ENCODE results near the gene BCAS3.
"Not testable (repeated sequence)": the region's sequence is repeated elsewhere in the genome, so short reads cannot be mapped to it uniquely, and the experiment has no call there.

BCAS3 gene

DNA sequence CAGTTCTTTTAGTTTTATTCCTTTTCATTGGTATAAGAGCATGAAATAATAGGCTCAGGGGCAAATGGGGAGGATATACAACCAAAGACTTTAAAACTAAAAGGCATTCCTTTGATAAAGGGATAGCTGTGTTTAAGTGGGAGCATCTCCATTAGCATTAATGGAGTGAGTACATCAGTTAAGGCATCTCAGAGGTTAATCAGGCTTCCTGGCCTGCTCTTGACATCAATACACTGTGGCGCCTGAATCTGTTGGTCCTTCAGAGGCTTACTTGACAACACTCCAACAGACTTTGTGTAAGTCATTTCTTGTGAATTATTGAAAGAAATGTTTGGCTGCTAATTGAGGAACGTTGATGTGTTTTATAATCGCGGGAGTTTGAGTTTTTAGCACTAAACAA lies 230.7 kb downstream of the BCAS3 start:
- TF ChIP-seq POLR2A (IDR thresholded peaks at IDR 0.05; ENCODE audit: low read length) (no peak), GATA1 (IDR thresholded peaks at IDR 0.05; ENCODE audit: low read depth, low read length) (no peak)
- DNase-seq, result no peak

DNA sequence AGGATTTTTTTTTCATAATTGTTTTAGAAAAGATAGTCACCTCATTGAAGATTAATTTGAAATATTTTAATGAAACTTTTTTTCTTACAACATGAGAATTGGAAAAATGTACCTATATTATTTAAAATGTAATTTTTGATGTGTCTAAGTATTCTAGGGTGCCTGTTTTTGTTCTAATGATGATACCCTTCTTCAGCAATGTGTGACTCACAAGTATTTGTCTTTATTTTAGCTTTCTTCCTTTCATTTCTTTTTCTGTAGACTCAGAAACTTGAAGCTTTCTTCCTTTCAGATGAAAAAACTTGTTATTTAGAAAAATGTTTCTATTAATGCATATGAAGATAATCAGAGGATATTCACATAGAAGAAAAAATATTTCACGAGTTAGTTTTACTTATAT lies 231.8 kb downstream of the BCAS3 start:
- TF ChIP-seq POLR2A (IDR thresholded peaks at IDR 0.05; ENCODE audit: low read length) (no peak), GATA1 (IDR thresholded peaks at IDR 0.05; ENCODE audit: low read depth, low read length) (no peak)
- DNase-seq, result no peak

DNA sequence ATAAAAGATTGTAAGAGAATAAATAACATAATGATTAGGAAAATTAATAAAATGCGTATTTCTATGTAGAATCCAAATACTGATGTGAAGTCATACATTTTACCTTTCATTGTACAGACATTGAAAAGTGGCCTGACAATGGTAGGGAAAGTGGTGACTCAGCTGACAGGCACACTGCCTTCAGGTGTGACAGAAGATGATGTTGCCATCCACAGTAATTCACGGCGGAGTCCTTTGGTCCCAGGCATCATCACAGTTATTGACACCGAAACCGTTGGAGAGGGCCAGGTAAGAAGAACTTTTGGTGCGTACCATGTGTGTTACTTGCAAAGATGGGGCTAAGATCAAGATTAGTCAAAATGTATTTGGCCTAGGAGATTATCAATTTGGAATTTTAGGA lies 232.8 kb downstream of the BCAS3 start:
- no peak for DNase-seq

DNA sequence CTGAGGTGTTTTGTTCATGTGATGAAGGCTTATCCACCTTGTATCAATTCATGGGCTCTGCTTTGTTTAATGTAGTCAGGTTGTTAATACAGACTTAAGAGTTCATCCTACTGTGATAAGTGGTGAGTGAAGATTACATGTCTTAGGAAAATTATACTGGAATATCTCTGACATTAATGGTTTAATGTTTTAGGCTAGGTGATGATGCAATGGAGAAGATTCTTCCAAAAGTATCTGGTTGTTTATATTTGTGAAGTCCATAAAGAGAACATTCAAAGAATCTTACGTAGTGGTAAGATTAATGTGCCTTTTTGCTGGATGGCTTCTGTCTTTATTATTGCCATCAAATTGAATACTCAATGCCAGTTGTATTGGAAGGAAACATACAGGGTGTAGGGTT lies 236.4 kb downstream of the BCAS3 start:
- TF ChIP-seq POLR2A (IDR thresholded peaks at IDR 0.05; ENCODE audit: low read length) (no peak), GATA1 (IDR thresholded peaks at IDR 0.05; ENCODE audit: low read depth, low read length) (no peak)
- no peak for DNase-seq

More for the DNA sequence above, 232.8 kb downstream of the BCAS3 start:
- TF ChIP-seq POLR2A (IDR thresholded peaks at IDR 0.05; ENCODE audit: low read length) (no peak), GATA1 (IDR thresholded peaks at IDR 0.05; ENCODE audit: low read depth, low read length) (no peak)

DNA sequence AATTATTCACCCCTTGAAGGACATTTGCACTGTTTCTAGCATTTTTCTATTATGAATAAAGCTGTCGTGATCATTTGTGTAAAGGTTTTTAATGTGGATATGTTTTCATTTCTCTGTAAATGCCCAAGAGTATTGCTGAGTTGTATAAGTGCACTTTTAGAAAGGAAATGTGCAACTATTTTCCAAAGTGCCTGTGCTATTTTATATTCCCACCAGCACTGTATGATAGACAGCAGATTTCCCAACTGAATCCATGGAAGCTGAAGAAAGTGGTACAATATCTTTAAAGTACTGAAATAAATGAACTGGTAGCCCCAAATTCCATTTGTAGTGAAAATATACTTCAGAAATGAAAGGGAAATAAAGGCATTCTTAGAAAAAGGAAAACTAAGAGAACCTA lies 238.4 kb downstream of the BCAS3 start:
- DNase-seq, result no peak
- TF ChIP-seq GATA1 (IDR thresholded peaks at IDR 0.05; ENCODE audit: low read depth, low read length) (no peak), POLR2A (IDR thresholded peaks at IDR 0.05; ENCODE audit: low read length) (no peak)

DNA sequence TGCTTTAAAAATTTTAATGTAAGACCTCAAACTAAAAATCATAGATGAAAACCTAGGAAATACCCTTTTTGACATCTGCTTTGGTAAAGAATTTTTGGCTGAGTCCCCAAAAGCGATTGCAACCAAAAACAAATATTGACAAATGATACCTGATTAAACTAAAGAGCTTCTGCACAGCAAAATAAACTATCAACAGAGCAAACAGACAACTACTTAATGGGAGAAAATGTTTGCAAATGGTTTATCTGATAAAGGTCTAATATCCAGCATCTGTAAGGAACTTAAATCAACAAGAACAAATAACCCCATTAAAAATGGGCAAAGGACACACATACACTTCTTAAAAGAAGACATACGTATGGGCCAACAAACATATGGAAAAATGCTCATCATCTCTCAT lies 242.5 kb downstream of the BCAS3 start:
- DNase-seq, result no peak
- TF ChIP-seq POLR2A (IDR thresholded peaks at IDR 0.05; ENCODE audit: low read length), result no peak
- no peak for TF ChIP-seq GATA1 (IDR thresholded peaks at IDR 0.05; ENCODE audit: low read depth, low read length)

DNA sequence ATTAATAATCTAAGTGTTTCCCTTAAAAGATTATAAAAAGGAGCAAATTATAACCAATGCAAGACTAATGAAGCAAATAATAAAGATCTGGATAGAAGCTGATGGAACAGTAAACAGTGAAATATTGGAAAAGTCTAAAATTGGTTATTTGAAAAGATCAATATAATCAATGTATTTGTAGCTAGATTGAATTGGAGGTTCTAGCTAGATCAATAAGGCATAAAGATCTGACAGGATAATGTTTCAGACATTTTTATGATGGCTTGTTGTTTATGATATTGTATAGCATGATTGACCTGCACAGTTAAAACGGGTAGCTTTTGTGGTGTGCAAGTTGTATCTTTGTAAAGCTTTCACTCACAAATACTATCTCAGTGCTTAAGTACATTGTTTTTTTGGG lies 245.3 kb downstream of the BCAS3 start:
- no peak for DNase-seq
- TF ChIP-seq POLR2A (IDR thresholded peaks at IDR 0.05; ENCODE audit: low read length) (no peak), GATA1 (IDR thresholded peaks at IDR 0.05; ENCODE audit: low read depth, low read length) (no peak)

DNA sequence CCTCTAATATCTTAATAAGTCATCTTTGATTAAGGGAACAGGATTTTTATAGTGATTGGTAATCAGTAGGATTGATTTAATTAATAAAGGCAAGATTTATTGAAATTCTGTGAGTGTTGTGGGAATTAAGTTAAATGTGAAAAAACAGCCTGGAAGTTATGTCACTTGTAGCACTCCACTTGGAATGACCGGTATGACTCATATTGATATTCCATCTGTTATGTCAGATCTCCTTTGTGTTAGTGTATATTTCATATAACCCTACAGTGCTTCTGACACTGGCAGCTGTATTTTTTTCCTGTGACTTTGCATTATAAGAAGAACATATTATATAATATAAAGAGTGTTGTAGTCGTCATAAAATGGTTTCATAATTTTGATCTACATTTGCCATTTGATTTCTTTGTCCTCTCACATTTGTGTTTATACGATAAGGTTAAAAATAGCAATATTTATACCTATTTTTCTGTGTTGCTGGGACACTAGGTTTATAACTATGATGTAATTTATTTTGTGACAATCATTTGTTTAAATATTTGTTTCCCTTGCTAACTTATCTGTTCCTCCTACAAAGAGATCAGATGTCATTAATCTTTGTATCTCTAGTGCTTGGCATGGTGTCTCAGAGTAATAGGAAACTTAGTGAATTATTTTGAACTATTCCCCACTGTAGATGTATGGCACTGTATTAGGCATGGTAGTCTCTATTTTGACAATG lies 249.0 kb downstream of the BCAS3 start:
- DNase-seq, result no peak
- TF ChIP-seq POLR2A (IDR thresholded peaks at IDR 0.05; ENCODE audit: low read length), result no peak
- no peak for TF ChIP-seq GATA1 (IDR thresholded peaks at IDR 0.05; ENCODE audit: low read depth, low read length)

DNA sequence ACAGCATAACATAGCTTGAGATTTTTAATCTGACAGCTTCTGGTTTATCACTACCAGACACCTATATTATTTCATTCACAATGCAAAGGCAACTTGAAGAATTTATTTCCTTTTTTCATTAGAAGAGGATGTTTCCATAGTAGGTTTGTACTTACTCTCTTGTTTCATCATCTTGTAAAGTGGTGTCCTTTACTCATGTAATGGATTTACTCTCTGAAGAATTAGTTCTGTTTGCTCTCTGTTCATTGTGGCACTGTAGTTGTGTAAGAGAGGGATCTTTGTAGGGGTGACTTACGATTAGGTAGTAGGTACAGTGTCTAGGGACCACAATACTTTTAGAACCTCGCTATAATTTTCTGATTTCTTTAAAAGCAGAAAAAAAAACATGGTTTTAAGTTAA lies 256.1 kb downstream of the BCAS3 start:
- no peak for TF ChIP-seq POLR2A (IDR thresholded peaks at IDR 0.05; ENCODE audit: low read length)
- TF ChIP-seq GATA1 (IDR thresholded peaks at IDR 0.05; ENCODE audit: low read depth, low read length), result no peak
- DNase-seq, result no peak

DNA sequence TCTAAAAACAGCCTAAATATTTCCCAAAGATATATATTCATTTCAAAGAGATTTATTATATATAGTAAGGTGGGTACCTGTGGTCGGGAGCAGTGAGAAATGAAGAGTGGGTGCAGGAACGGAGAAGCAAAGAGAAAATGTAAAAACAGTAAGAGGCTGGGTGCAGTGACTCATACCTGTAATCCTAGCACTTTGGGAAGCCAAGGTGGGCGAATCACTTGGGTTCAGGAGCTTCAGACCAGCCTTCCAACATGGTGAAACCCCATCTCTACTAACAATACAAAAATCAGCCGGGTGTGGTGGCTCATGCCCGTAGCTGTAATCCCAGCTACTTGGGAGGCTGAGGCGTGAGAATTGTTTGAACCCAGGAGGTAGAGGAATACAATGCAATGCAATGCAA lies 257.1 kb downstream of the BCAS3 start:
- DNase-seq, result no peak
- TF ChIP-seq POLR2A (IDR thresholded peaks at IDR 0.05; ENCODE audit: low read length), result no peak
- TF ChIP-seq GATA1 (IDR thresholded peaks at IDR 0.05; ENCODE audit: low read depth, low read length), result no peak

DNA sequence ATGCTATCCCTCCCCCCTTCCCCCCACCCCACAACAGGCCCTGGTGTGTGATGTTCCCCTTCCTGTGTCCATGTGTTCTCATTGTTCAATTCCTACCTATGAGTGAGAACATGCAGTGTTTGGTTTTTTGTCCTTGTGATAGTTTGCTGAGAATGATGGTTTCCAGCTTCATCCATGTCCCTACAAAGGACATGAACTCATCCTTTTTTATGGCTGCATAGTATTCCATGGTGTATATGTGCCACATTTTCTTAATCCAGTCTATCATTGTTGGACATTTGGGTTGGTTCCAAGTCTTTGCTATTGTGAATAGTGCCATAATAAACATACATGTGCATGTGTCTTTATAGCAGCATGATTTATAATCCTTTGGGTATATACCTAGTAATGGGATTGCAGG lies 258.3 kb downstream of the BCAS3 start:
- not testable (repeated sequence) for DNase-seq

DNA sequence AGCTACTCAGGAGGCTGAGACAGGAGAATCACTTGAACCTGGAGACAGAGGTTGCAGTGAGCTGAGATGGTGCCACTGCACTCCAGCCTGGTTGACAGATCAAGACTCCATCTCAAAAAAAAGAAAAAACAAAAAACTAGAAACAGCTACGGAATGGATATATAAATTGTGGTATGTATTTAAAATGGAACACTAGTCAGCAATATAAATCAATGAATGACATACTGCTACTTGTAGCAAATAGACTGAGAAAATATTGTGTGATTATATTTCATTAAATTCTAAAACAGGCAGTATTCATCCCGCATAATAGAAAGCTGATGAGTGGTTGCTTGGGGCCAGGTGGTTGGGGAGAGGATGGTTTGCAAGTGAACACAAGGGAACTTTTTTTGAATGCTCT lies 261.7 kb downstream of the BCAS3 start:
- DNase-seq, result no peak

DNA sequence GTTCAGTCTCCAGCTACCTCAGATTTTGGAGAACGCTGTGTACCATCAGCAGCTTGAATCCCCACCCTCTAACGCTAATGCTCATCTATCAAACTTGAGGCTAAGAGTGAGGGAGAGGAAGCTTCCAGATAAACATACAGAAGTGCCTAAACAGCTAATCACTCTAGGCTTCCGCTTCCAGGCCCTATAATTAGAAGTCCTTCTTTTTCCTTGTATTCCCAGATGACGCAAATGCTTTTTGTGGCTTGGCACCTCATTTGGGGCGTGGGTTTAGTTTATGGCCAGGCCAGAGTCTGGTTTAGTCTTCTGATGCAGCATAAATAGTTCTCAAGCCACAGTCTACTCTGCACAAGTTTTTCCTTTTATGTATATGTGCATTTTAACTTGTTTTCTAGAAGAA lies 263.4 kb downstream of the BCAS3 start:
- TF ChIP-seq POLR2A (IDR thresholded peaks at IDR 0.05; ENCODE audit: low read length) (no peak), GATA1 (IDR thresholded peaks at IDR 0.05; ENCODE audit: low read depth, low read length) (no peak)
- no peak for DNase-seq

More for the DNA sequence above, 261.7 kb downstream of the BCAS3 start:
- TF ChIP-seq GATA1 (IDR thresholded peaks at IDR 0.05; ENCODE audit: low read depth, low read length) (no peak), POLR2A (IDR thresholded peaks at IDR 0.05; ENCODE audit: low read length) (no peak)

DNA sequence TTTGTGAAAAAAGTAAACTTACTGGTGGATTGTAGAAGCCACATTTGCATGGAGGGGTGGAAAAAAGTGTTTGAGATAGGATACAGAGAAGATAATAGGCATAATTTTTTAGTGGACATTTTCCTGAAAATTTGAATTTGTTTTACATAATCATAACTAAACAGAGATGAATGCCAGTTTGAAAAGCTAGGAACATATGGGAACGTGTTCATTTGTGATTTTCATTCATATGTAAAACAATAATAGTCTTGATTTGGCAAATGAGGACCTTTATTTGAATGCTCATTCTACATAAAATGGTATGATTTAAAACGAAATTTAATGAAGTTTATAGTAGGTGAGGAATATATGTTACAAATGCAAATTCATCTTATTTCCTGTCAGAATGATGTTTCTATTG lies 263.9 kb downstream of the BCAS3 start:
- no peak for DNase-seq
- TF ChIP-seq POLR2A (IDR thresholded peaks at IDR 0.05; ENCODE audit: low read length) (no peak), GATA1 (IDR thresholded peaks at IDR 0.05; ENCODE audit: low read depth, low read length) (no peak)

DNA sequence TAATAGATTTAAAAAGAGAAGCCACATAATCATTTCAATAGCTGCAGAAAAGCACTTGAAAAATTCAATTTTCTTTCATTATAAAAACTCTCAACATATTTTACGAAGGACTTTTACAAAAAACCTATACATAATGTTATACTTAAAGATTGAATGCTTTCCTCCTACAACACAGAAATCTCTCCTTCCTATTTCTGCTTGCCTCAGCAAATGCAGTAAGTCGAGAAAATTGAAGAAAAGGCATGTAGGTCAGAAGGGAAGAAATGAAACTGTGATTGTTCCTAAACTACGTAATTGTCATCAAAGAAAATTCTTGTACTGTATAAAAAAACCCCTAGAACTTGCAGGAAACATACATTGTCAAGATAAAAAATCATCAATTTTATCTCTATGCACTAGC lies 267.1 kb downstream of the BCAS3 start:
- no peak for DNase-seq
- TF ChIP-seq GATA1 (IDR thresholded peaks at IDR 0.05; ENCODE audit: low read depth, low read length) (no peak), POLR2A (IDR thresholded peaks at IDR 0.05; ENCODE audit: low read length) (no peak)

DNA sequence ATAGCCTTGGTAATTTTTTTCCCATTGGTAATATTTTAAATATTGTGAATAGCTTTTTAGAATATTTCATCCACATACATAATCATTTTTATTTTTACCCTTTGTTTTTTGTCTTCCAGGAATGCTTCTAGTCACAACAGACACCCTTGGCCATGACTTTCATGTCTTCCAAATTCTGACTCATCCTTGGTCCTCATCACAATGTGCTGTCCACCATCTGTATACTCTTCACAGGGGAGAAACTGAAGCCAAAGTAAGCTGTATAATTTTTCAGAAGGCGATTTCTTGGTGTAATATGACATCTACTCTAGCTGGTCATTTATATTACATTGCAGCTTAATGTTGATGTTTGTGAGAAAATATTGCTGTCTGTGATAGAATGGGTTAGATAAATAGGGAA lies 269.4 kb downstream of the BCAS3 start:
- TF ChIP-seq POLR2A (IDR thresholded peaks at IDR 0.05; ENCODE audit: low read length) (no peak), GATA1 (IDR thresholded peaks at IDR 0.05; ENCODE audit: low read depth, low read length) (no peak)
- no peak for DNase-seq

Measured in erythroblast (primary cell).